ENCODE results near the gene TRAF4.
"Not testable (repeated sequence)": the region's sequence is repeated elsewhere in the genome, so short reads cannot be mapped to it uniquely, and the experiment has no call there.

TRAF4 gene

DNA sequence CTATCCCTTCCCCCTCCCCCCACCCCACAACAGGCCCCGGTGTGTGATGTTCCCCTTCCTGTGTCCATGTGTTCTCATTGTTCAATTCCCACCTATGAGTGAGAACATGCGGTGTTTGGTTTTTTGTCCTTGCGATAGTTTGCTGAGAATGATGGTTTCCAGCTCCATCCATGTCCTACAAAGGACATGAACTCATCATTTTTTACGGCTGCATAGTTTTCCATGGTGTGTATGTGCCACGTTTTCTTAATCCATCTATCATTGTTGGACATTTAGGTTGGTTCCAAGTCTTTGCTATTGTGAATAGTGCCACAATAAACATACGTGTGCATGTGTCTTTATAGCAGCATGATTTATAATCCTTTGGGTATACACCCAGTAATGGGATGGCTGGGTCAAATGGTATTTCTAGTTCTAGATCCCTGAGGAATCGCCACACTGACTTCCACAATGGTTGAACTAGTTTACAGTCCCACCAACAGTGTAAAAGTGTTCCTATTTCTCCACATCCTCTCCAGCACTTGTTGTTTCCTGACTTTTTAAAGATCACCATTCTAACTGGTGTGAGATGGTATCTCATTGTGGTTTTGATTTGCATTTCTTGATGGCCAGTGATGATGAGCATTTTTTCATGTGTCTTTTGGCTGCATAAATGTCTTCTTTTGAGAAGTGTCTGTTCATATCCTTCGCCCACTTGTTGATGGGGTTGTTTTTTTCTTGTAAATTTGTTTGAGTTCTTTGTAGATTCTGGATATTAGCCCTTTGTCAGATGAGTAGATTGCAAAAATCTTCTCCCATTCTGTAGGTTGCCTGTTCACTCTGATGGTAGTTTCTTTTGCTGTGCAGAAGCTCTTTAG lies 7.7 kb upstream of the TRAF4 start:
- H3K4me3 ChIP-seq (ENCODE audit: low read depth in 1 of 2, low read length in 2 of 2); H3K36me3 ChIP-seq (ENCODE audit: control insufficient read depth in 1 of 2, insufficient read depth in 2 of 2, low read length in 2 of 2); H3K27me3 ChIP-seq (ENCODE audit: low read depth, low read length); H3K27ac ChIP-seq (ENCODE audit: low read length); H3K4me1 ChIP-seq (ENCODE audit: control insufficient read depth in 1 of 2, insufficient read depth in 2 of 2, low read length in 2 of 2); H3K9me3 ChIP-seq (ENCODE audit: control insufficient read depth in 1 of 2, low read length in 2 of 2): not testable (repeated sequence)

DNA sequence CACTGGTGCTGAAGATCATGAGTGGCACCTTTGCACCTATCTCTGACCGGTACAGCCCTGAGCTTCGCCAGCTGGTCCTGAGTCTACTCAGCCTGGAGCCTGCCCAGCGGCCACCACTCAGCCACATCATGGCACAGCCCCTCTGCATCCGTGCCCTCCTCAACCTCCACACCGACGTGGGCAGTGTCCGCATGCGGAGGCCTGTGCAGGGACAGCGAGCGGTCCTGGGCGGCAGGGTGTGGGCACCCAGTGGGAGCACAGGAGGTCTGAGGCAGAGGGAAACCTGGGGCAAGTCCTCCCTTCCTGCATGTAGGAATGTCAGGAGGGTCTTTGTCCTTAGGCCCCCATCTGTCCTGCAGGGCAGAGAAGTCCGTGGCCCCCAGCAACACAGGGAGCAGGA lies 6.5 kb upstream of the TRAF4 start:
- H3K4me1 ChIP-seq (ENCODE audit: control insufficient read depth in 1 of 2, insufficient read depth in 2 of 2, low read length in 2 of 2), result no peaks in the 10 kb centered on the region
- H3K4me3 ChIP-seq (ENCODE audit: low read depth in 1 of 2, low read length in 2 of 2), result no peak overlapping the region
- no peaks in the 10 kb centered on the region for H3K36me3 ChIP-seq (ENCODE audit: control insufficient read depth in 1 of 2, insufficient read depth in 2 of 2, low read length in 2 of 2)

DNA sequence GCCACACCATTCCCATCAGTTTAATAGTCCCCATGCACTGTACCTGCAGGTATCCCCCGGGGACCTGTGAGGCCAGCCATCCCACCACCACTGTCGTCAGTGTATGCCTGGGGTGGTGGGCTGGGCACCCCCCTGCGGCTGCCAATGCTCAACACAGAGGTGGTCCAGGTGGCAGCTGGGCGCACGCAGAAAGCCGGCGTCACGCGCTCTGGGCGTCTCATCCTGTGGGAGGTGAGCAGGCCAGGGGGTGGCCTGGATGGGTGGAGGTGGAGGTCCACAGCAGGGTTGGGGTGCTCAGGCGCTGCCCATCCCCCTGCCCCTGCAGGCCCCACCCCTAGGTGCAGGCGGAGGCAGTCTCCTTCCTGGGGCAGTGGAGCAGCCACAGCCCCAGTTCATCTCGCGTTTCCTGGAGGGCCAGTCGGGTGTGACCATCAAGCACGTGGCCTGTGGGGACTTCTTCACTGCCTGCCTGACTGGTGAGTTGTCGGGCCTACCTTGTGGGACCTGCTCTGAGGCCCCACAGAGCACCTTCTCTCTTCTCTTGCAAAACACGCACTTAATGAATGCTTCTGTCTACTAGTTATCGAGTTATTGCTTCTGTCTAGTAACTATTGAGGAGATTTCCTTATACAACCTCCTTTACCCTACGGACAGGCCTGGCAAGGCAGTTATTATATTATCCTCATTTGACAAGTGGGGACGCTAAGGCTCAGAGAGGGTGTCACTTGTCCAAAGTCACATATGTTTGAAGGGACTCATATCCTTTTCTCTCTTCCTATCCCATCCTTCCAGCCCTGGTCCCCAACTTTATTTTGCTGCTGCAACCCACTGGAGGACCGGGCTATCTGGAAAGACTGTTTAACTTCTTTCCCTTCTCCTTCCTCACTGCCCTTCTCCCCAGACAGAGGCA lies 5.8 kb upstream of the TRAF4 start:
- no peaks in the 10 kb centered on the region for H3K36me3 ChIP-seq (ENCODE audit: control insufficient read depth in 1 of 2, insufficient read depth in 2 of 2, low read length in 2 of 2)
- no peaks in the 10 kb centered on the region for H3K9me3 ChIP-seq (ENCODE audit: control insufficient read depth in 1 of 2, low read length in 2 of 2)
- no peaks in the 10 kb centered on the region for H3K27me3 ChIP-seq (ENCODE audit: low read depth, low read length)
- H3K27ac ChIP-seq (ENCODE audit: low read length), result no peak overlapping the region
- peaks cover 0 to 1% of the 10 kb centered on the region in 2 donors for H3K4me1 ChIP-seq (ENCODE audit: control insufficient read depth in 1 of 2, insufficient read depth in 2 of 2, low read length in 2 of 2)
- H3K4me3 ChIP-seq (ENCODE audit: low read depth in 1 of 2, low read length in 2 of 2), result no peak overlapping the region

More for the DNA sequence above, 6.5 kb upstream of the TRAF4 start:
- Histone ChIP-seq H3K9me3 (ENCODE audit: control insufficient read depth in 1 of 2, low read length in 2 of 2) (no peaks in the 10 kb centered on the region), H3K27ac (ENCODE audit: low read length) (no peak overlapping the region), H3K27me3 (ENCODE audit: low read depth, low read length) (no peaks in the 10 kb centered on the region)

DNA sequence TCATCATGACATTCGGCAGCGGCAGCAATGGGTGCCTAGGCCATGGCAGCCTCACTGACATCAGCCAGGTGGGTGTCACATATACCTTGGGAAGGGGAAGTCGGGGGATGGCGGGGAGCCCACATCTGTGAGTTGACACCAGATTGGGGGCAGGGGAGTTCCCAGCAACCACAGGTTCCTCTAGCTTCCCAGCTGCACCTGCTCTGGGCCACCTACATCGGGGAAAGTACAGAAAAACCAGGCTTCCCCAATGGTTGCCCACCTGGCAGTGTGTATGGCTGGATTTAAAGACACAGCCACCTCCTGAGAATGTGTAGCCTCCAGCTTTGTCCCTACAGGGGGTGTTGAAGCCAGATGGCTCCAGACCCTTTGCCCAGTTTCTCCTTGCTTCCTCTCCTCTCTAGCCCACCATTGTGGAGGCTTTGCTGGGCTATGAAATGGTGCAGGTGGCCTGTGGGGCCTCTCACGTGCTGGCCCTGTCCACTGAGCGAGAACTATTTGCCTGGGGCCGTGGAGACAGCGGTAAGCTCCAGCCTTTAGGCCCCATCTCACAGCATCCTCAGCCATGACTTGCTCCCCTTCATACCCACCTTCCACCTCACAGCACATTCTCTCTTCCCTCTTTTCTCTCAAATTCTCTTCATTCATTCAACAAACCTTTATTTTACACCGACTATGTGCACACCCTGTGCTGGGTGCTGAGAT lies 5.0 kb upstream of the TRAF4 start:
- no peak overlapping the region for H3K27ac ChIP-seq (ENCODE audit: low read length)
- H3K27me3 ChIP-seq (ENCODE audit: low read depth, low read length), result no peaks in the 10 kb centered on the region
- H3K4me3 ChIP-seq (ENCODE audit: low read depth in 1 of 2, low read length in 2 of 2), result no peak overlapping the region
- H3K4me1 ChIP-seq (ENCODE audit: control insufficient read depth in 1 of 2, insufficient read depth in 2 of 2, low read length in 2 of 2), result peaks cover 0 to 6% of the 10 kb centered on the region in 2 donors
- no peaks in the 10 kb centered on the region for H3K9me3 ChIP-seq (ENCODE audit: control insufficient read depth in 1 of 2, low read length in 2 of 2)
- no peaks in the 10 kb centered on the region for H3K36me3 ChIP-seq (ENCODE audit: control insufficient read depth in 1 of 2, insufficient read depth in 2 of 2, low read length in 2 of 2)

DNA sequence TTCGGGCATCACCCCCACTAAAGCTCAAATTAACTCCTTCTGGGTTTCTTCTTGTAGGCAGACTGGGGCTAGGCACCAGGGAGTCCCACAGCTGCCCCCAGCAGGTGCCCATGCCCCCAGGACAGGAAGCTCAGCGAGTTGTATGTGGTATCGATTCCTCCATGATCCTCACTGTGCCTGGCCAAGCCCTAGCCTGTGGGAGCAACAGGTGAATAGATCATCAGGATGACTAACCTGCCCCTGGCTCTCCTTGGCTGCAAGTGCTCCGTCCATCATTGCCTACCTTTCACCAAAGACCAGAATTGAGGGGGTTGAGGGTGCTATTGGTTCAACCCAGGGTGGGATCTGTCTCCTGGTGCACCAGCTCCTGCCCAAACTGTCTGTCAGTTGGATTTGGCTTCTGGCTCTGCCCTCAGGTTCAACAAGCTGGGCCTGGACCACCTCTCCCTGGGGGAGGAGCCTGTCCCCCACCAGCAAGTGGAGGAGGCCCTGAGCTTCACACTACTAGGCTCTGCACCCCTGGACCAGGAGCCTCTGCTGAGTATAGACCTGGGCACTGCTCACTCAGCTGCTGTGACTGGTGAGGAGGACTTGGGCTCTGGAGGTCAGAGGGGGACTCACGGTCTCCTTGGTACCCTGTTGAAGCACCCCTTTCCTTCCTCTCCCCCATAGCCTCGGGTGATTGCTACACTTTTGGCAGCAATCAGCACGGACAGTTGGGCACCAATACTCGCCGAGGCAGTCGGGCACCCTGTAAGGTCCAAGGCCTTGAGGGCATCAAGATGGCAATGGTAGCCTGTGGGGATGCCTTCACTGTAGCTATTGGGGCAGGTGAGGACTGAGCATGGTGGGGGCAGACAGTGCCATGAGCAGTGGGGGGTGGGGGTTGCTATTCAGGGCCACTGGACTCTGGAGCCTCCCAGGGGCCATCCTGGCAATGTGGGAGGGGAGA lies 3.1 kb upstream of the TRAF4 start:
- no peaks in the 10 kb centered on the region for H3K27me3 ChIP-seq (ENCODE audit: low read depth, low read length)
- H3K9me3 ChIP-seq (ENCODE audit: control insufficient read depth in 1 of 2, low read length in 2 of 2), result no peaks in the 10 kb centered on the region
- no peak overlapping the region for H3K27ac ChIP-seq (ENCODE audit: low read length)
- no peak overlapping the region for H3K4me3 ChIP-seq (ENCODE audit: low read depth in 1 of 2, low read length in 2 of 2)
- H3K4me1 ChIP-seq (ENCODE audit: control insufficient read depth in 1 of 2, insufficient read depth in 2 of 2, low read length in 2 of 2), result peaks cover under 1 to 18% of the 10 kb centered on the region in 2 donors
- no peaks in the 10 kb centered on the region for H3K36me3 ChIP-seq (ENCODE audit: control insufficient read depth in 1 of 2, insufficient read depth in 2 of 2, low read length in 2 of 2)

DNA sequence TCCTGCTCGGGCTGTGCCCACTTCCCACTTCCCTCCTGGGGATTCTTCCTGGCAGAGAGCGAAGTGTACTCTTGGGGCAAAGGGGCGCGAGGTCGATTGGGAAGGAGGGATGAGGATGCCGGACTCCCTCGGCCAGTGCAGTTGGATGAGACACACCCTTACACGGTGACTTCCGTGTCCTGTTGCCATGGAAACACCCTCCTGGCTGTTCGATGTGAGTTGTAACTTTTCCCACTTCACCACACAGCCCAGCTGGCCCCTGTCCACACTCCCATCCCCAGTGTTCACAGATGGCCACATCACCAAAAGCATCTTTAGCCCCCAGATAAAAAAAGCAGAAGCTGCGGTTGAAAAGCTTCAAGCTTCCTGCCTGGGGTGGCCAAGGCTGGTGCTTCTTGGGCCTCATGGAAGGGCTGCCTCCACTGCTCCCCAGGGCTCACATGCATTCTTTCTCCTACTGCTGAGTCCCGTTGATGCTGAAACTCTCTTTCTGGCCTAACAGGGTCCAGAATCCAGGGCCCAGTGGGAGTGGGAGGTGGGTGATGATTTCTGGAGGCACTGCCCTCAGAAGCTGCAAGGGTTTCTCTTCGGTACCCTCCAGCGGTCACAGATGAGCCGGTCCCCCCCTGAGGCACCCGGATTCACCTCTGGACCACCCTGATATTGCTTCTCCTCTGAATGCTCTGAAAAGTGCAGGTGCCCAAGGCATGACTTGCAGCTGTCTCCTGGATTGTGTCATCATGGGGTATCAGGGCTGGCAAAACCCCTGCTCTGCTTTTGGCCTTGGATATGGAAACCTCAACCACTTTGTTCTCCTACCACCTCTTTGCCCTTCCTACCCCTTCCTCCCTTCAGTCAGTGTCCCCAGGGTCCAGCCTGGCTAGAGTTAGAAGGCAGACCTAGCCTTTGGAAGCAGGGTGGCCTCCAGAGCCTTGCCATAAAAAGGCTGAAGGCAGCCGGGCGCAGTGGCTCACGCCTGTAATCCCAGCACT lies 2.2 kb upstream of the TRAF4 start:
- Histone ChIP-seq H3K4me1 (ENCODE audit: control insufficient read depth in 1 of 2, insufficient read depth in 2 of 2, low read length in 2 of 2) (peaks cover 7 to 27% of the 10 kb centered on the region in 2 donors), H3K4me3 (ENCODE audit: low read depth in 1 of 2, low read length in 2 of 2) (no peak overlapping the region), H3K9me3 (ENCODE audit: control insufficient read depth in 1 of 2, low read length in 2 of 2) (no peaks in the 10 kb centered on the region), H3K27me3 (ENCODE audit: low read depth, low read length) (no peaks in the 10 kb centered on the region), H3K27ac (ENCODE audit: low read length) (no peak overlapping the region), H3K36me3 (ENCODE audit: control insufficient read depth in 1 of 2, insufficient read depth in 2 of 2, low read length in 2 of 2) (no peaks in the 10 kb centered on the region)

DNA sequence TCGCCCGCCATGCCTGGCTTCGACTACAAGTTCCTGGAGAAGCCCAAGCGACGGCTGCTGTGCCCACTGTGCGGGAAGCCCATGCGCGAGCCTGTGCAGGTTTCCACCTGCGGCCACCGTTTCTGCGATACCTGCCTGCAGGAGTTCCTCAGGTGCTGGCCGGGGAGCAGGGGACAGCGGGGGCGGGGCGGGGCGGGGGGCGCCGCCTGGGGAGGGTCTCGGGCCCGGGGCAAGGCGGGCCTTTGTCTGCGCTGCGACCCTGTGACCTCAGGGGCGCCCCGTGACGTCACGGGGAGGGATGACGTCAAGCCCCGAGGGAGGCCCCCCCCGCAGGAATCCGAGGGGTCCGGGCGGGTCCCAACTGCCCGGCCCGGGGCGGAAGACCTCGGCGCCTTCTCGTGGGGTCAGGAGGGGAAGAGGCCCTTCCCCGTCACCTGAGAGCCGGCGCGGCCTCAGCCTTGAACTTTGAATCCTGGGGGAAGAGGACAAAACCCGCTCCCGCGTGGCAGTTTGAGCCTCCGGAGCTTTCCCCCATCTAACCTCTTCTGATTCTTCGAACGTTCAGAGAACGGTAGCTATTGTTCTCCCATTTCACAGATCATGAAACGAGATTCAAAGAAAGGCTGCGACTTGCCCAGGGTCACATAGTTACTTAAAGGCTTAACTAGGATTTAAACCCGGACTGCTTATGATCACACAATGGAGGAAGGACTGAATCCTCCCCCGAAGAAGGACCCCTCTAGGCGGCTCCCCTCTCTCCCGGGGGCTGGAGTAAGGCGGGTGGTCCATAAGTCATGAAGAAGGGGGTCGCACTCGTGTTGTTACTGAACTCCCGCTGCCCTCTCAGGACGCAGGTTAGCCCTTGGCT lies 527 bp downstream of the TRAF4 start:
- H3K36me3 ChIP-seq (ENCODE audit: control insufficient read depth in 1 of 2, insufficient read depth in 2 of 2, low read length in 2 of 2), result peaks cover 2 to 6% of the 10 kb centered on the region in 2 donors
- H3K4me1 ChIP-seq (ENCODE audit: control insufficient read depth in 1 of 2, insufficient read depth in 2 of 2, low read length in 2 of 2), result peaks cover 12 to 28% of the 10 kb centered on the region in 2 donors
- H3K4me3 ChIP-seq (ENCODE audit: low read depth in 1 of 2, low read length in 2 of 2), result peak overlapping the region; percentile 78 to 87
- no peaks in the 10 kb centered on the region for H3K9me3 ChIP-seq (ENCODE audit: control insufficient read depth in 1 of 2, low read length in 2 of 2)
- peak overlapping the region; percentile 94 for H3K27ac ChIP-seq (ENCODE audit: low read length)
- H3K27me3 ChIP-seq (ENCODE audit: low read depth, low read length), result no peaks in the 10 kb centered on the region

DNA sequence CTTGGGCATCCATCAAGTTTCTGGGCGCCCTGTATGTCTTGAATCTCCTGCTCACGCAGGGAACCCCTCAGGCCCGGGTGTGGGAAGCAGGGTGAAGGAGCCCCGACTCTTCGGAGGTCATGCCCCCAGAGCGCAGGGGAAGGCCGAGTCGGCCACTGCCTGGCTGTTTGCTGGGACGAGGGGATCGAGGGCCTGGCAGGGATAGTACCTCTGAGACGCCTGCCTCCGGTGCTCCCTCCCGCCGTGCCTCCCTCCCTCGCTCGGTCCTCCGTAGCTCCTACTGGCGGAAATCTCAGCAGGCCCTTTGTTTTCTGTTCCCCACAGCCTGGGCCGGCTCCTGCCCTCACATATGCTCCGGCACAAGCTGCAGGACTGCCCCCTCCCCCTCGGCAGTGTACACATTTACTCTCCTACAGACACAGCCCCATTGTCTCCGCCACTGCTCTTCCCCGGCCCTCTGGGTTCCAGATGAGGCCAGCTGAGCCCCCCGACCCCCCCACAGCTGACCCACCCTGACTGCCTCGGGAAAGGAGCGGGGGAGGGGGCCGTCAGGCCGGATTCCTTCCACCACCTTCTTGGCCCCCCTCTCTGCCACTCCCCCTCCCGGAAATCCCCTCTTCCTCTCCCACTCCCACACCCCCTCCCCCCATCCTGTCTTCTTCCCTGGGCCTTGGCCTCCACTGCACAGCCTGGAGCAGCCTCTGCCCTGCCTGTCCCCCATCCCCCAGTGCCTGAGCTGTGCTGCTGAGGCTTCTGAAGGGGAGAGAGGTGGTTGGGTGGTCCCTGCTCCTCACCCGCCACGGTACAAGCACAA lies 1.4 kb downstream of the TRAF4 start:
- Histone ChIP-seq H3K9me3 (ENCODE audit: control insufficient read depth in 1 of 2, low read length in 2 of 2) (no peaks in the 10 kb centered on the region), H3K4me3 (ENCODE audit: low read depth in 1 of 2, low read length in 2 of 2) (peak overlapping the region; percentile 78 to 87), H3K4me1 (ENCODE audit: control insufficient read depth in 1 of 2, insufficient read depth in 2 of 2, low read length in 2 of 2) (peaks cover 12 to 32% of the 10 kb centered on the region in 2 donors), H3K27ac (ENCODE audit: low read length) (peak overlapping the region; percentile 94), H3K27me3 (ENCODE audit: low read depth, low read length) (no peaks in the 10 kb centered on the region), H3K36me3 (ENCODE audit: control insufficient read depth in 1 of 2, insufficient read depth in 2 of 2, low read length in 2 of 2) (peaks cover 3 to 6% of the 10 kb centered on the region in 2 donors)

Measured in muscle layer of duodenum (tissue), 2 donors.